GM21717 (cell line): ENCODE data around the gene TMEM184A.
"Not testable (repeated sequence)": the region's sequence is repeated elsewhere in the genome, so short reads cannot be mapped to it uniquely, and the experiment has no call there.

Experiments
- ATAC-seq: cut with Tn5 transposase; IDR thresholded peaks from one replicate; pipeline ENCODE4 v1.9.1; 2021; ENCODE audit warnings: mild to moderate bottlenecking, moderate library complexity; ENCODE audit not compliant: unreplicated experiment

Gene TMEM184A

GRCh38 chr7:1529383-1530116 lies 26.5 kb downstream of the TMEM184A start:
- no peak for ATAC-seq

DNA sequence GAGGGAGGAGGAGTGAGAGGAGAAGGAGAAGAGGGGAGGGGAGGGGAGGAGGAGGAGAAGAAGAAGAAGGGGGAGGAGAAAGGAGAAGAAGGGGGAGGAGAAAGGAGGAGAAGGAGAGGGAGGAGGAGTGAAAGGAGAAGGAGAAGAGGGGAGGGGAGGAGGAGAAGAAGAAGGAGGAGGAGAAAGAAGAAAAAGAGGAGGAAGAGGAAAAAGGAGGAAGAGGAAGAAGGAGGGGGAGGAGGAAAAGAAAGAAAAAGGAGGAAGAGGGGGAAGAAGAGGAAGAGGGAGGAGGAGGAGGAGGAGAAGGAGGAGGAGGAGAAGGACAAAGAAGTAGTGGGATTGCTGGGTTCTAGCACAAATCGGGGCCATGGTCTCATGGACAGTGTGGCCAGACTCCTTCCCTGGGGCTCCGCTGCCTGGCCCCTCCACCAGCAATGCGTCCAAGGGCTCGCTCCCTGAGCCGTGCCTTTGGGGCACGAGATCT lies 29.7 kb downstream of the TMEM184A start:
- ATAC-seq = no peak

DNA sequence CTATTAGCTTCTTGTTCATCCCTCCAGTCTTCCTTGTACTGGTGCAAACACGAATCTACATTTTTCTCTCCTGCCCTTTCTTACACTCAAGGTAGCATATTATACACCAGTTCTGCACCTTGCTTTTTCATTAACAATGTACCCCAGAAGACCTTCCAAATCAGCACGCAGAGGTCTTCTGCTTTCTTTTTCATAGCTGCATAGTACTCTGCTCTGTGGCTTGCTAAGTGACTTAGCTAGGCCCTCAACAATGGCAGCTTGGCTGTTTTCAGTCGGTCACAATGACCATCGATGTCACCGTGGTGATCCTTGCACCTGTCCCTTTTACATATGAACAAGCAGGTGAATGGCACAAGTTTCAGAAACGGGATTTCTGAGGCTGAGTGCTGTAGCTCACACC lies 30.6 kb downstream of the TMEM184A start:
- ATAC-seq = no peak

GRCh38 chr7:1523844-1524243 lies 32.2 kb downstream of the TMEM184A start:
- no peak for ATAC-seq

- ATAC-seq = no peak
These were observed 32.8 kb downstream of the TMEM184A start for GRCh38 chr7:1523208-1523607.

GRCh38 chr7:1521456-1521855 lies 34.5 kb downstream of the TMEM184A start:
- no peak for ATAC-seq

- ATAC-seq = no peak
These were observed 35.3 kb downstream of the TMEM184A start for GRCh38 chr7:1520539-1521234.

GRCh38 chr7:1519322-1519922 lies 36.6 kb downstream of the TMEM184A start:
- not testable (repeated sequence) for ATAC-seq

DNA sequence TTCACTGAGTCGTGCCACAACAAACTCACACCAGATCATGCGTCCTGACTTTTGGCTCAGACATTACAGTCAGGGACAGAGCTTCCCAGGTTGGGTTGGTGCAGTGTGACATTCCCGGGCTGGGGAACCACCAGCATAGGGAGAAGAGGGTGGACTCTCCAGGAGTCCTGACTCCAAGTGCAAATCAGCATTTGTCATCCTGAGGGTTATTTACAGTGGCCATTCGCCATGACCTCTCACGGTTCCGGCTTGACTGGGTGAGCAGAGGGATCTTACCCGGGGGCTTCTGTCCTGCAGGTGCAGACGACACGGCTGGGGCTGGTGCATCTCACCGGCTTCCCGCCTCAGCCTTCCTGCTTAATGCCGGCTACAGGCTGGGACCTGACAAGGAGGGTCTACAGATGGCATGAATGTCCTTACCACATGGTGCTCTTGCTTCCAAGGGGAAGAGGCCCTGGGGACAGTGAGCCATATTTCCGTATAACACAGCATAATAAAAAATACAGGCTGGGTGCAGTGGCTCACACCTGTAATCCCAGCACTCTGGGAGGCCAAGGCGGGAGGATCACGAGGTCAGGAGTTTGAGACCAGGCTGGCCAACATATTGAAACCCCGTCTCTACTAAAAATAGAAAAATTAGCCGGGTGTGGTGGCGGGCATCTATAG lies 39.3 kb downstream of the TMEM184A start:
- no peak for ATAC-seq

GRCh38 chr7:1515509-1515967 lies 40.5 kb downstream of the TMEM184A start:
- ATAC-seq = not testable (repeated sequence)

- no peak for ATAC-seq
These were observed 41.0 kb downstream of the TMEM184A start for GRCh38 chr7:1514995-1515401.

- no peak for ATAC-seq
These were observed 41.6 kb downstream of the TMEM184A start for GRCh38 chr7:1514407-1514806.

- no peak for ATAC-seq
These were observed 42.3 kb downstream of the TMEM184A start for GRCh38 chr7:1513657-1514095.

GRCh38 chr7:1512781-1513656 lies 43.0 kb downstream of the TMEM184A start:
- no peak for ATAC-seq

- no peak for ATAC-seq
These were observed 44.3 kb downstream of the TMEM184A start for GRCh38 chr7:1511444-1512422.

- no peak for ATAC-seq
These were observed 45.2 kb downstream of the TMEM184A start for GRCh38 chr7:1510780-1511154.

GRCh38 chr7:1509226-1509625 lies 46.8 kb downstream of the TMEM184A start:
- no peak for ATAC-seq

DNA sequence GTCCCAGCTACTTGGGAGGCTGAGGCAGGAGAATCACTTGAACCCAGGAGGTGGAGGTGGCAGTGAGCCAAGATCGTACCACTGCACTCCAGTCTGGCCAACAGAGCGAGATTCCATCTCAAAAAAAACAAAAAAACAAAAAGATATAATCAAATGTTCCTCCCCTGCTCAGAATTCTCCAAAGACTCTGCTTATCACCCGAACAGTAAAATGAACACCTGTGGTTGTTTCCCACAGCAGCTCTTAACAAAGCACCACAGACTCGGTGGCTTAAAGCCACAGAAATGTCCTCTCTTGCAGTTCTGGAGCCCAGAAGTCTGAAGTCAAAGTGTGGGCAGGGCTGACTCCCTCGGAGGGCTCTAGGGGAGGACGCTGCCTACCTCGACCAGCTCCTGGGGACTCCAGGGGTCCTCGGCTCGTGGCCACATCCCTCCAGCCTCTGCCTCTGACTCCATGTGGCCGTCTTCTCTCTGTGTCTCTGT lies 47.7 kb downstream of the TMEM184A start:
- ATAC-seq = no peak
